Neural progenitor cell (in vitro differentiated cells): ENCODE measurements around the gene NAA16. TPM values are rescaled to one million over a fixed set of nuclear protein-coding genes. Genes with fewer than 3 reads are reported as not detected.

Experiments
- DNase-seq: peaks from one replicate; pipeline ENCODE4 v3.0.0-alpha.2; 2016; ENCODE audit warnings: low spot score
- H2AFZ ChIP-seq: fragments of 200-600 bp; sonication (generic); replicated peaks from 2 replicates; pipeline ENCODE4 v1.6.1; 2016; ENCODE audit warnings: antibody characterized with exemption
- H3F3A ChIP-seq: fragments of 200-600 bp; sonication (generic); 2 replicates; pipeline ENCODE4 v1.6.1; 2016; ENCODE audit warnings: antibody characterized with exemption, low read depth
- H3K27ac ChIP-seq: fragments of 200-600 bp; sonication (generic); 2 replicates; pipeline ENCODE4 v1.5.1; 2016; ENCODE audit warnings: mild to moderate bottlenecking
- H3K27me3 ChIP-seq: fragments of 200-600 bp; sonication (generic); 2 replicates; pipeline ENCODE4 v1.6.1; 2016; ENCODE audit warnings: mild to moderate bottlenecking, moderate library complexity
- H3K36me3 ChIP-seq: fragments of 200-600 bp; sonication (generic); 2 replicates; pipeline ENCODE4 v1.5.1; 2016
- H3K4me1 ChIP-seq: fragments of 200-600 bp; sonication (generic); 2 replicates; pipeline ENCODE4 v1.6.1; 2016; ENCODE audit warnings: mixed run types
- H3K4me2 ChIP-seq: fragments of 200-600 bp; sonication (generic); 2 replicates; pipeline ENCODE4 v1.6.1; 2016
- H3K4me3 ChIP-seq: fragments of 200-600 bp; sonication (generic); 2 replicates; pipeline ENCODE4 v1.5.1; 2016
- H3K79me2 ChIP-seq: fragments of 200-600 bp; sonication (generic); 2 replicates; pipeline ENCODE4 v1.6.1; 2016; ENCODE audit warnings: low read depth
- H3K9ac ChIP-seq: fragments of 200-600 bp; sonication (generic); 2 replicates; pipeline ENCODE4 v1.6.1; 2016
- H3K9me3 ChIP-seq: fragments of 200-600 bp; sonication (generic); 2 replicates; pipeline ENCODE4 v1.5.1; 2016; ENCODE audit warnings: low read depth
- H4K20me1 ChIP-seq: fragments of 200-600 bp; sonication (generic); 2 replicates; pipeline ENCODE4 v1.6.1; 2016; ENCODE audit warnings: low read depth
- H3K27ac Mint-ChIP-seq: 3 replicates; pipeline ENCODE4 v1.8.0; 2021; ENCODE audit warnings: mixed read lengths
- H3K27me3 Mint-ChIP-seq: 2 replicates; pipeline ENCODE4 v1.8.0; 2022; ENCODE audit warnings: low read depth, mild to moderate bottlenecking, inconsistent platforms, moderate library complexity, mixed read lengths; ENCODE audit not compliant: insufficient read depth
- H3K36me3 Mint-ChIP-seq: 3 replicates; pipeline ENCODE4 v1.8.0; 2021; ENCODE audit warnings: mixed read lengths
- H3K4me1 Mint-ChIP-seq: 3 replicates; pipeline ENCODE4 v1.8.0; 2021; ENCODE audit warnings: mixed read lengths
- H3K4me3 Mint-ChIP-seq: 3 replicates; pipeline ENCODE4 v1.8.0; 2021; ENCODE audit warnings: mild to moderate bottlenecking, moderate library complexity, mixed read lengths
- H3K9me3 Mint-ChIP-seq: 3 replicates; pipeline ENCODE4 v1.8.0; 2020; ENCODE audit warnings: mixed read lengths
- EZH2 ChIP-seq: fragments of 200-600 bp; sonication (generic); IDR thresholded peaks from 2 replicates; pipeline ENCODE4 v1.6.1; 2017; ENCODE audit warnings: antibody characterized with exemption, mild to moderate bottlenecking, moderate library complexity
- EZH2phosphoT487 ChIP-seq: fragments of 200-600 bp; sonication (generic); IDR thresholded peaks from 2 replicates; pipeline ENCODE4 v1.6.1; 2017; ENCODE audit warnings: antibody characterized with exemption
- total RNA-seq: library from RNA; depleted of rRNA; stranded (reverse); fragments of >200 nt; gene quantifications from 2 replicates; pipeline ENCODE4 v1.2.3, GENCODE V29; 2015; ENCODE audit warnings: low replicate concordance
- TF ChIP-seq, protein P1 (sequence below): fragments of 200-600 bp; sonication (generic); IDR thresholded peaks from 2 replicates; pipeline ENCODE4 v1.5.1; 2017; ENCODE audit warnings: antibody characterized with exemption, mild to moderate bottlenecking

Gene NAA16
- total RNA-seq, 1 donor from 2014 or later = 45.3 TPM

DNA sequence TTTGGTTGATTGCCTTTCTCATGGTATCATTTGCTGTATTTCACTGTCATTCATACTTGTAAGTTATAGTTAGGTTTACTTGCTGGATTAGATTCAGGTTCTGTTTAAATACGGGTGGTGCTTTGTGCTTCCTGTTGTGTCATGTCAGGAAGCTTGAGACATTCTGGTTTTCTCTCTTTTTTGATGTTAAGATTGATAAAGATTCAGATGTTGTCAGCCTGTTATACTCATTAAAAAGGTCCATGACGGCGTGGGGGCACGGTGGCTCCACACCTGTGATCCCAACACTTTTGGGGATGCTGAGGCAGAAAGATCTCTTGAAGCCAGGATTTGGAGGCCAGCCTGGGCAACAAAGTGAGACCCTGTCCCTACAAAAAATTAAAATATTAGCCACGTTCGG, 45.7 kb downstream of the NAA16 start:
- Histone ChIP-seq H4K20me1 (peaks cover 4% of the 10 kb centered on the region), H3K4me3 (no peak overlapping the region), H3K79me2 (peaks cover 38% of the 10 kb centered on the region), H3K4me2 (no peak overlapping the region), H3F3A (peaks cover 7% of the 10 kb centered on the region), H3K9ac (no peak overlapping the region), H3K36me3 (peaks cover 25% of the 10 kb centered on the region), H3K9me3 (no peaks in the 10 kb centered on the region), H2AFZ (no peak overlapping the region), H3K27ac (no peak overlapping the region), H3K4me1 (no peaks in the 10 kb centered on the region), H3K27me3 (no peaks in the 10 kb centered on the region)
- H3K36me3 Mint-ChIP-seq = peaks cover 28% of the 10 kb centered on the region
- H3K27me3 Mint-ChIP-seq = peaks cover 2% of the 10 kb centered on the region
- no peak for TF ChIP-seq EZH2phosphoT487
- TF ChIP-seq EZH2 = no peak
- TF ChIP-seq, protein P1, sequence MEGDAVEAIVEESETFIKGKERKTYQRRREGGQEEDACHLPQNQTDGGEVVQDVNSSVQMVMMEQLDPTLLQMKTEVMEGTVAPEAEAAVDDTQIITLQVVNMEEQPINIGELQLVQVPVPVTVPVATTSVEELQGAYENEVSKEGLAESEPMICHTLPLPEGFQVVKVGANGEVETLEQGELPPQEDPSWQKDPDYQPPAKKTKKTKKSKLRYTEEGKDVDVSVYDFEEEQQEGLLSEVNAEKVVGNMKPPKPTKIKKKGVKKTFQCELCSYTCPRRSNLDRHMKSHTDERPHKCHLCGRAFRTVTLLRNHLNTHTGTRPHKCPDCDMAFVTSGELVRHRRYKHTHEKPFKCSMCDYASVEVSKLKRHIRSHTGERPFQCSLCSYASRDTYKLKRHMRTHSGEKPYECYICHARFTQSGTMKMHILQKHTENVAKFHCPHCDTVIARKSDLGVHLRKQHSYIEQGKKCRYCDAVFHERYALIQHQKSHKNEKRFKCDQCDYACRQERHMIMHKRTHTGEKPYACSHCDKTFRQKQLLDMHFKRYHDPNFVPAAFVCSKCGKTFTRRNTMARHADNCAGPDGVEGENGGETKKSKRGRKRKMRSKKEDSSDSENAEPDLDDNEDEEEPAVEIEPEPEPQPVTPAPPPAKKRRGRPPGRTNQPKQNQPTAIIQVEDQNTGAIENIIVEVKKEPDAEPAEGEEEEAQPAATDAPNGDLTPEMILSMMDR = no peak
- H3K9me3 Mint-ChIP-seq = no peaks in the 10 kb centered on the region
- no peak overlapping the region for H3K27ac Mint-ChIP-seq
- no peak overlapping the region for H3K4me3 Mint-ChIP-seq
- no peaks in the 10 kb centered on the region for H3K4me1 Mint-ChIP-seq
- no peak for DNase-seq

GRCh38 chr13:41361491-41361890, 50.4 kb downstream of the NAA16 start:
- TF ChIP-seq, protein P1 = no peak
- TF ChIP-seq EZH2phosphoT487 (no peak), EZH2 (no peak)
- H3K4me3 ChIP-seq = no peak overlapping the region
- no peak overlapping the region for H3K27ac ChIP-seq
- H3K4me2 ChIP-seq = no peak overlapping the region
- H2AFZ ChIP-seq = no peak overlapping the region
- H3K4me3 Mint-ChIP-seq = no peak overlapping the region
- H3K79me2 ChIP-seq = peaks cover 11% of the 10 kb centered on the region
- no peaks in the 10 kb centered on the region for H3K27me3 ChIP-seq
- peaks cover 29% of the 10 kb centered on the region for H3K36me3 ChIP-seq
- H3K4me1 ChIP-seq = no peaks in the 10 kb centered on the region
- H4K20me1 ChIP-seq = no peaks in the 10 kb centered on the region
- H3K9ac ChIP-seq = no peak overlapping the region
- H3K36me3 Mint-ChIP-seq = peaks cover 41% of the 10 kb centered on the region
- no peak for DNase-seq
- no peaks in the 10 kb centered on the region for H3K9me3 Mint-ChIP-seq
- no peaks in the 10 kb centered on the region for H3K27me3 Mint-ChIP-seq
- H3K4me1 Mint-ChIP-seq = peaks cover 6% of the 10 kb centered on the region
- no peaks in the 10 kb centered on the region for H3K9me3 ChIP-seq
- no peak overlapping the region for H3K27ac Mint-ChIP-seq
- no peaks in the 10 kb centered on the region for H3F3A ChIP-seq

- peaks cover 50% of the 10 kb centered on the region for H3K36me3 Mint-ChIP-seq
- Histone ChIP-seq H3K79me2 (no peaks in the 10 kb centered on the region), H3K9me3 (no peaks in the 10 kb centered on the region), H3F3A (no peaks in the 10 kb centered on the region), H3K4me3 (no peak overlapping the region), H3K4me2 (no peak overlapping the region), H3K27ac (no peak overlapping the region), H4K20me1 (no peaks in the 10 kb centered on the region), H3K36me3 (peaks cover 39% of the 10 kb centered on the region), H3K27me3 (no peaks in the 10 kb centered on the region), H3K4me1 (no peaks in the 10 kb centered on the region), H2AFZ (no peak overlapping the region), H3K9ac (no peak overlapping the region)
- H3K4me3 Mint-ChIP-seq = no peak overlapping the region
- DNase-seq = no peak
- no peak overlapping the region for H3K27ac Mint-ChIP-seq
- TF ChIP-seq, protein P1 = no peak
- TF ChIP-seq EZH2 = no peak
- no peak for TF ChIP-seq EZH2phosphoT487
- H3K4me1 Mint-ChIP-seq = peaks cover 6% of the 10 kb centered on the region
- no peaks in the 10 kb centered on the region for H3K9me3 Mint-ChIP-seq
- H3K27me3 Mint-ChIP-seq = no peaks in the 10 kb centered on the region
Measured at GRCh38 chr13:41364043-41364442, 53.0 kb downstream of the NAA16 start.
